Activated CD4-positive, alpha-beta memory T cell treated with anti-CD3 and anti-CD28 coated beads for 36 hours (primary cell): ENCODE results near the gene TCHP. TPM values are rescaled to one million over a fixed set of nuclear protein-coding genes. Genes with fewer than 3 reads are reported as not detected.

Source experiments
- CTCF ChIA-PET: fragments of 350-600 bp; sonication (Branson Sonifier 250); formaldehyde crosslinking; loops from one replicate; lab custom pipeline; 2021; ENCODE audit warnings: antibody characterized with exemption, inconsistent platforms; lab: Charles Lee
- POLR2A ChIA-PET: fragments of 350-600 bp; sonication (Branson Sonifier 250); formaldehyde crosslinking; loops from one replicate; lab custom pipeline; 2021; ENCODE audit warnings: antibody characterized with exemption; lab: Charles Lee
- DNase-seq: peaks from one replicate; pipeline ENCODE4 v3.0.0-alpha.2; 2020
- H3K27ac Mint-ChIP-seq: one replicate; pipeline ENCODE4 v1.8.0; 2021; ENCODE audit warnings: mixed read lengths
- H3K27me3 Mint-ChIP-seq: one replicate; pipeline ENCODE4 v1.8.0; 2021; ENCODE audit warnings: mixed read lengths
- H3K36me3 Mint-ChIP-seq: one replicate; pipeline ENCODE4 v1.8.0; 2021; ENCODE audit warnings: mixed read lengths
- H3K4me1 Mint-ChIP-seq: one replicate; pipeline ENCODE4 v1.8.0; 2021; ENCODE audit warnings: low read depth, mixed read lengths
- H3K4me3 Mint-ChIP-seq: one replicate; pipeline ENCODE4 v1.8.0; 2021; ENCODE audit warnings: mild to moderate bottlenecking, mixed read lengths
- H3K9me3 Mint-ChIP-seq: one replicate; pipeline ENCODE4 v1.8.0; 2021; ENCODE audit warnings: mixed read lengths
- intact Hi-C: fragments of 100-400 bp; cut with micrococcal nuclease; formaldehyde crosslinking; loops from one replicate; pipeline ENCODE4 v1.15.1; 2023
- total RNA-seq, 2 experiments: library from RNA; stranded (reverse); gene quantifications; one replicate each; pipeline ENCODE4 v1.2.3, GENCODE V29; 2021

The TCHP gene
- total RNA-seq, 2 experiments from 2014 or later: 21.2 to 21.3 TPM

- Mint-ChIP-seq H3K36me3 (peaks cover 25% of the 10 kb centered on the region), H3K27ac (no peak overlapping the region)
- POLR2A ChIA-PET: no interaction called here
Observed at GRCh38 chr12:109914461-109914860, 14.4 kb downstream of the TCHP start.

GRCh38 chr12:109915171-109916040 lies 15.3 kb downstream of the TCHP start:
- intact Hi-C loops: no loop called here
- Mint-ChIP-seq H3K4me1 (no peaks in the 10 kb centered on the region), H3K4me3 (no peak overlapping the region), H3K36me3 (peaks cover 25% of the 10 kb centered on the region), H3K27ac (no peak overlapping the region), H3K9me3 (no peaks in the 10 kb centered on the region), H3K27me3 (no peaks in the 10 kb centered on the region)
- ChIA-PET CTCF (no interaction called here), POLR2A (no interaction called here)
- DNase-seq: no peak

More at GRCh38 chr12:109914461-109914860, 14.4 kb downstream of the TCHP start:
- CTCF ChIA-PET: no interaction called here
- Mint-ChIP-seq H3K4me1 (no peaks in the 10 kb centered on the region), H3K9me3 (no peaks in the 10 kb centered on the region), H3K4me3 (no peak overlapping the region), H3K27me3 (no peaks in the 10 kb centered on the region)
- no peak for DNase-seq
- intact Hi-C loops: no loop called here

GRCh38 chr12:109916045-109916444 lies 16.0 kb downstream of the TCHP start:
- intact Hi-C loops: no loop called here
- no peaks in the 10 kb centered on the region for H3K4me1 Mint-ChIP-seq
- ChIA-PET CTCF (no interaction called here), POLR2A (no interaction called here)
- no peak overlapping the region for H3K4me3 Mint-ChIP-seq
- no peak for DNase-seq
- H3K9me3 Mint-ChIP-seq: no peaks in the 10 kb centered on the region
- H3K27me3 Mint-ChIP-seq: no peaks in the 10 kb centered on the region
- peaks cover 28% of the 10 kb centered on the region for H3K36me3 Mint-ChIP-seq
- H3K27ac Mint-ChIP-seq: no peak overlapping the region

- CTCF ChIA-PET: interaction anchor here (1.3 to 2.9 kb wide), 2 partner anchors 66 to 74 kb away, joined by 3 to 8 read pairs; no protein-coding TSS in a partner anchor
- H3K9me3 Mint-ChIP-seq: no peaks in the 10 kb centered on the region
- intact Hi-C loops: no loop called here
- no peaks in the 10 kb centered on the region for H3K4me1 Mint-ChIP-seq
- no peaks in the 10 kb centered on the region for H3K27me3 Mint-ChIP-seq
- peaks cover 28% of the 10 kb centered on the region for H3K36me3 Mint-ChIP-seq
- no peak for DNase-seq
- no peak overlapping the region for H3K4me3 Mint-ChIP-seq
- no peak overlapping the region for H3K27ac Mint-ChIP-seq
- POLR2A ChIA-PET: no interaction called here
Observed at GRCh38 chr12:109919456-109919855, 19.4 kb downstream of the TCHP start.

- intact Hi-C loops: no loop called here
- ChIA-PET POLR2A (no interaction called here), CTCF (interaction anchor here (1.3 to 2.9 kb wide), 2 partner anchors 67 to 75 kb away, joined by 3 to 8 read pairs; no protein-coding TSS in a partner anchor)
- no peaks in the 10 kb centered on the region for H3K4me1 Mint-ChIP-seq
- no peak for DNase-seq
- H3K9me3 Mint-ChIP-seq: no peaks in the 10 kb centered on the region
- no peaks in the 10 kb centered on the region for H3K27me3 Mint-ChIP-seq
- peaks cover 21% of the 10 kb centered on the region for H3K36me3 Mint-ChIP-seq
- no peak overlapping the region for H3K27ac Mint-ChIP-seq
- H3K4me3 Mint-ChIP-seq: no peak overlapping the region
Observed at GRCh38 chr12:109920261-109920780, 20.2 kb downstream of the TCHP start.

- Mint-ChIP-seq H3K27ac (no peak overlapping the region), H3K27me3 (no peaks in the 10 kb centered on the region), H3K9me3 (no peaks in the 10 kb centered on the region), H3K4me3 (no peak overlapping the region), H3K36me3 (peaks cover 18% of the 10 kb centered on the region), H3K4me1 (no peaks in the 10 kb centered on the region)
- DNase-seq: no peak
- intact Hi-C loops: no loop called here
- POLR2A ChIA-PET: no interaction called here
- CTCF ChIA-PET: interaction anchor here (2.9 kb wide), 1 partner anchor 68 kb away, joined by 8 read pairs; no protein-coding TSS in a partner anchor
Observed at GRCh38 chr12:109921982-109922381, 21.9 kb downstream of the TCHP start.

GRCh38 chr12:109923038-109923437 lies 23.0 kb downstream of the TCHP start:
- POLR2A ChIA-PET: no interaction called here
- no peak overlapping the region for H3K27ac Mint-ChIP-seq
- no peaks in the 10 kb centered on the region for H3K9me3 Mint-ChIP-seq
- H3K27me3 Mint-ChIP-seq: no peaks in the 10 kb centered on the region
- intact Hi-C loops: no loop called here
- CTCF ChIA-PET: interaction anchor here (1.0 kb wide), 1 partner anchor 69 kb away, joined by 3 read pairs; no protein-coding TSS in a partner anchor
- no peak overlapping the region for H3K4me3 Mint-ChIP-seq
- H3K36me3 Mint-ChIP-seq: peaks cover 15% of the 10 kb centered on the region
- no peak for DNase-seq
- H3K4me1 Mint-ChIP-seq: no peaks in the 10 kb centered on the region

GRCh38 chr12:109923481-109924245 lies 23.6 kb downstream of the TCHP start:
- H3K4me1 Mint-ChIP-seq: no peaks in the 10 kb centered on the region
- H3K27ac Mint-ChIP-seq: no peak overlapping the region
- H3K27me3 Mint-ChIP-seq: no peaks in the 10 kb centered on the region
- ChIA-PET POLR2A (no interaction called here), CTCF (interaction anchor here (1.0 kb wide), 1 partner anchor 70 kb away, joined by 3 read pairs; no protein-coding TSS in a partner anchor)
- DNase-seq: no peak
- H3K36me3 Mint-ChIP-seq: peaks cover 15% of the 10 kb centered on the region
- H3K9me3 Mint-ChIP-seq: no peaks in the 10 kb centered on the region
- intact Hi-C loops: no loop called here
- H3K4me3 Mint-ChIP-seq: no peak overlapping the region

- DNase-seq: no peak
- no peaks in the 10 kb centered on the region for H3K9me3 Mint-ChIP-seq
- H3K27ac Mint-ChIP-seq: no peak overlapping the region
- no peaks in the 10 kb centered on the region for H3K27me3 Mint-ChIP-seq
- H3K4me3 Mint-ChIP-seq: no peak overlapping the region
- intact Hi-C loops: no loop called here
- H3K4me1 Mint-ChIP-seq: no peaks in the 10 kb centered on the region
- CTCF ChIA-PET: interaction anchor here (0.6 to 5.9 kb wide), 2 partner anchors 27 to 72 kb away, joined by 3 to 41 read pairs; no protein-coding TSS in a partner anchor
- peaks cover 11% of the 10 kb centered on the region for H3K36me3 Mint-ChIP-seq
- POLR2A ChIA-PET: no interaction called here
Observed at GRCh38 chr12:109925185-109925840, 25.2 kb downstream of the TCHP start.

GRCh38 chr12:109926016-109926415 lies 25.9 kb downstream of the TCHP start:
- H3K4me3 Mint-ChIP-seq: no peak overlapping the region
- H3K27me3 Mint-ChIP-seq: no peaks in the 10 kb centered on the region
- no peak overlapping the region for H3K27ac Mint-ChIP-seq
- ChIA-PET POLR2A (no interaction called here), CTCF (interaction anchor here (0.7 to 5.9 kb wide), 2 partner anchors 72 to 81 kb away, joined by 4 to 41 read pairs; no protein-coding TSS in a partner anchor)
- DNase-seq: no peak
- intact Hi-C loops: no loop called here
- H3K36me3 Mint-ChIP-seq: peaks cover 6% of the 10 kb centered on the region
- H3K4me1 Mint-ChIP-seq: no peaks in the 10 kb centered on the region
- H3K9me3 Mint-ChIP-seq: no peaks in the 10 kb centered on the region

- Mint-ChIP-seq H3K27ac (no peak overlapping the region), H3K4me1 (no peaks in the 10 kb centered on the region)
- CTCF ChIA-PET: interaction anchor here (0.7 to 5.9 kb wide), 3 partner anchors 26 to 81 kb away, joined by 3 to 41 read pairs (median 4); partner anchors contain the start of gene TCHP
Observed at GRCh38 chr12:109926488-109927210, 26.6 kb downstream of the TCHP start.

More at GRCh38 chr12:109926488-109927210, 26.6 kb downstream of the TCHP start:
- no peaks in the 10 kb centered on the region for H3K9me3 Mint-ChIP-seq
- H3K27me3 Mint-ChIP-seq: no peaks in the 10 kb centered on the region
- intact Hi-C loops: loop anchor here (1.0 kb wide), 1 partner anchor 73 kb away; no protein-coding TSS in a partner anchor
- peaks cover 4% of the 10 kb centered on the region for H3K36me3 Mint-ChIP-seq
- no peak overlapping the region for H3K4me3 Mint-ChIP-seq
- POLR2A ChIA-PET: interaction anchor here (0.7 kb wide), 1 partner anchor 58 kb away, joined by 7 read pairs; no protein-coding TSS in a partner anchor
- DNase-seq: no peak
